IPS DF 4.7 (cell line): ENCODE measurements around the gene NCOA1.
"Not testable (repeated sequence)": the region's sequence is repeated elsewhere in the genome, so short reads cannot be mapped to it uniquely, and the experiment has no call there.

ENCODE experiments used
- DNase-seq: peaks from one replicate; pipeline ENCODE4 v3.0.0-alpha.2; 2013; ENCODE audit warnings: low spot score; ENCODE audit errors: extremely low read depth

NCOA1 gene

DNA sequence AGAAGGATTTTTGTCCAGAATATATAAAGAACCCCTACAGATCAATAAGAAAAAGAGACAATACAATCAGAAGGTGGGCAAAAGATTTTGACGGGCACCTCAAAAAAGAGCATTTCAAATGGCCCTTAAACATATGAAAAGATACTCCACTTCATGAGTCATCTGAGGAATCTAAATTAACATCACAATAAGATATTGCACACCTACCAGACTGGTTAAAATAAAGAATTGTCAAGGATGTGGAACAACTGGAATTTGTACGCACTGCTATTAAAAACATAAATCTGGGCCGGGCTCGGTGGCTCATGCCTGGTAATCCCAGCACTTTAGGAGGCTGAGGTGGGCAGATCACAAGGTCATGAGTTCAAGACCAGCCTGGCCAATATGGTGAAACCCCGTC is 17.0 kb upstream of the NCOA1 start:
- DNase-seq, result no peak

DNA sequence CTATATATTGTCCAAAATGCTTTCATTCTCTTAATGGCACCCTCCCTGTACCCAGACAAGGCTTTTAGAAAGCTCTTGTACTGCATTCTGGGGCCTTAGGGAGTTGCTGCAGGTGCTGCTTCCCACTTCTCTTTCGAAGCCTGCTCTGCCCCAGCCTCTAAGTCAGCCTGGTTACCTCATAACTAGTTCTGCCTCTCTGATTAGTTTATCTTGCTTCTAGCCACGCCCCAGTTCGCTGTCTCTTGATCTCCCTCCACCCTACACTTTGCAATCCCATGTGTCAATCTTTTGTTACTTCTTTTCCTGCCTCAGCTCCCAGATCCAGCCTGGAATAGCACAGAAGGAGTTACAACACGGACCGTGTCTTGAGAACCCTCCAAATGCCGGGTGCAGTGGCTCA is 13.8 kb upstream of the NCOA1 start:
- no peak for DNase-seq

DNA sequence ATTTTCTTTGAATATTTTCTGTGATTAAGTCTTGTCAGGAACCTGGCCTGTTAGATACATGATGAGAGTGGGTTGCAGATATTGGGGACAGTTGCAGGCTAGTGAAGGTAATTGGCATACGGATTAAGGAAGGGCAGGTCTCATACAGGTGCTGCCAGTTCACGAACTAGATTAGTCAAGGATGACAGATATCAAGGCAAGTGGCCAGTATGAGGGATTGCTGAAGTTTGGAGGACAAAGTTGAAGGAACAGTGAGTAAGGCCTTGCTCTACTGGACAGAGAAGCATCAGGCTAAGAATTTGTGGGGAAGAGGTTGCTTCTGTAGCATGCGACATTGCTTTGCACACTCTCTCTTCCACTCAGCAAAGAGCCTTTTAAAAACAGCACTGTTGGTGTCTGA is 12.8 kb upstream of the NCOA1 start:
- no peak for DNase-seq

DNA sequence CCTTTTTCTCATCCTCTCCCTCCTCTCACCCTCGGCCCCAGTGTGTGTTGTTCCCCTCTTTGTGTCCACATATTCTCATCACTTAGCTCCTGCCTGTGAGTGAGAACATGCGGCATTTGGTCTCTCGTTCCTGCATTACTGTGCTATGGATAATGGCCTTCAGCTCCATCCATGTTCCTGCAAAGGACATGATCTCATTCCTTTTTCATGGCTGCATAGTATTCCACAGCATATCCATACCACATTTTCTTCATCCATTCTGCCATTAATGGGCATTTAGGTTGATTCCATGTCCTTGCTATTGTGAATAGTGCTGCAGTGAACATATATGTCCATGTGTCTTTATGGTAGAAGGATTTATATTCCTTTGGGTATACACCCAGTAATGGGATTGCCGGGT is 10.8 kb upstream of the NCOA1 start:
- DNase-seq, result no peak

DNA sequence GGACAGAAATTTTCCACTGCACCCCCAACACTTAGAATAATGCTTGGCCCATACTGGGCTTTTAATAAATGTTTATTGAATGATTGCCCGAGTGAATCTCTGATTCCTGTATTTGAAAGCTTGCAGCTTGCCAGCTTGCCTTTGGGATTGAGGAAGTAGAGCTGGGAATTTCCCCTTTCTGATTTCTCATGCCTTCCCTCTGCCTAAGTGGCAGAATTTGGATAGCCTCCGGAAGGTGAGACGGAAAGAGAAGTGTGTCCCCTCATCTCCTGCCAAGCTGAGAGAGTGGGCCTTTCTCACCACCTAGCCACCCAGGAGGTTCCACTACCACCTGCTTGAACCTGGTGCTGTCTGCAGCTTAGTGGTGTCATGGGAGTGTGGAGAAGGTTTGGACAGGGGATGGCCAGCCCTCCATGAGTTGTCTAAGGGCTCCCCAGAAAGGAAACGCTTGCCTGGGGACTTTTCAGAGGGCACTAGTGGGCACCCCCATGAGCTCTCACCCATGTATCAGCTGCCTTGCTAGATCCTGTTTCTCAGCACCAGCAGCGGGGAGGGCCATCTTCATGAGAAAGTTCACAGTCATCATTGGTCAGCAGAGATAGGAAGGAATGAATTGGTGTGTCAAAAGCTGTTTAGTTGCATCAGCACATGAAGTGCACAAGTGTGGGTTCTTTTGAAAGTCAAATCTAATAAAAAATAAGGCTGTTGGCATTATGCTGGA is 8.6 kb upstream of the NCOA1 start:
- no peak for DNase-seq

DNA sequence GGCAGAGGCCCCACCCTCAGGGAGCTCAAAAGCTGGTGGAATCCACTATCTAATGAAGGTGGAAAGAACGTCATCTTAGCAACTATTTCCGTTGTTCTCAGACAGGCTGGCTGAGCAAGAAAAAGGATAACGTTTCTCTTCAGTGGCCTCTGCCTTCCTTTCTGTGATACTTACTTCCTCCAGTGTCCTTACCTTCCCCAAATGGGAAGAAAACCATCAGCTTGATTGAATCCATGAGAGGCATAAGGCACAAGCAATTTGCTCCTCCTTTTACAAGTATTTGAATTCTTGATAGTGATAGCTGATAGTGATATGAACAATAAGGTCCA is 8.1 kb upstream of the NCOA1 start:
- no peak for DNase-seq

DNA sequence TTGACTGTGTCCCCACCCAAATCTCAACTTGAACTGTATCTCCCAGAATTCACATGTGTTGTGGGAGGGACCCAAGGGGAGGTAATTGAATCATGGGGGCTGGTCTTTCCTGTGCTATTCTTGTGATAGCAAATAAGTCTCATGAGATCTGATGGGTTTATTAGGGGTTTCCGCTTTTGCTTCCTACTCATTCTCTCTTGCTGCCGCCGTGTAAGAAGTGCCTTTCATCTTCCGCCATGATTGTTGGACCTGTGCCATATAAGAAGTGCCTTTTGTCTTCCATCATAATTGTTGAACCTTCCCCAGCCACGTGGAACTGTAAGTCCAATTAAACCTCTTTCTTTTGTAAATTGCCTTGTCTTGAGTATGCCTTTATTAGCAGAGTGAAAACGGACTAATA is 6.4 kb upstream of the NCOA1 start:
- DNase-seq, result not testable (repeated sequence)

DNA sequence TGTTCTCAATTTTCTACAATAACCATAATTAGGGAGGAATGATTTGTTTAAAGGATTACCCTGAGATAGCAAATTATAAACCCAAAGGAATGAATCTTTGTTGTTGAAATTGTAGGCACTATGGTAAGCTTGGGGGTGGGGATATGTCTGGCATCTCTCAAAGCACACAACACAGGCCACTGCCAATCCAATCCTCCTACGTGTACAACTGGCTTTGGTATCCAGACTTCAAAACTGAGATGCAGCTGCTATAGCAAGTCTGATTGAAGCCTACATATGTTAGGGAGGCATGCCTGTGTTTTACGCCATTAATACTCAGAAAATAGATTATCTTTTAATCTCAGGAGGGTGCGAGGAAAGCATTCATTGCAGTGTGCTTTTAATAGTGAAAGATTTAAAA is 5.9 kb upstream of the NCOA1 start:
- no peak for DNase-seq

DNA sequence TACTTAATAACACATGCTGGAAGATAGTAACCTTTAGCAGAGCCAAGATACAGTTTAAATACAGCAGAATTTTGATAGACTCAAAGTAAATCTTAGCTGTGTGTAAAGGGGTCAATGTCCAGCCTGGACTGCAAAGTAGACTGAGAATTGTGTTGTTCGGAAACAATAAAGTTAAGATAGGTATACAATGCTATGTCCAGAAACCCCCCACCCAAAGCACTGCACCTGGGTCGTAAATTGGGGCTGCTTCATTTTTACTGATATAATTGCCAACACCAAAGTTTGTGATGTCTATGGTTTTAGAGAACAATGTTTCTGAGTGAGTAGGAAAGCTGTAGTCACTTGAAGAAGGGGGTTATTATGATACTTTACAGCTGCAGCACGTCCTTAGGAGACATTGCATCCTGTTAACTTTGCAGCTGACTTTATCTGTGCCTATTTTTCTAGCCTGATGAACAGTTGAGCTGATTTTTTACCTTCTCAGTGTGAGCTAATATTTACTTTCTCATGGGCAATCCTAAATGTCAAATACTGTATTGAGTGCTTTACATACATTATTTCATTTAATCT is 4.3 kb upstream of the NCOA1 start:
- DNase-seq, result no peak

DNA sequence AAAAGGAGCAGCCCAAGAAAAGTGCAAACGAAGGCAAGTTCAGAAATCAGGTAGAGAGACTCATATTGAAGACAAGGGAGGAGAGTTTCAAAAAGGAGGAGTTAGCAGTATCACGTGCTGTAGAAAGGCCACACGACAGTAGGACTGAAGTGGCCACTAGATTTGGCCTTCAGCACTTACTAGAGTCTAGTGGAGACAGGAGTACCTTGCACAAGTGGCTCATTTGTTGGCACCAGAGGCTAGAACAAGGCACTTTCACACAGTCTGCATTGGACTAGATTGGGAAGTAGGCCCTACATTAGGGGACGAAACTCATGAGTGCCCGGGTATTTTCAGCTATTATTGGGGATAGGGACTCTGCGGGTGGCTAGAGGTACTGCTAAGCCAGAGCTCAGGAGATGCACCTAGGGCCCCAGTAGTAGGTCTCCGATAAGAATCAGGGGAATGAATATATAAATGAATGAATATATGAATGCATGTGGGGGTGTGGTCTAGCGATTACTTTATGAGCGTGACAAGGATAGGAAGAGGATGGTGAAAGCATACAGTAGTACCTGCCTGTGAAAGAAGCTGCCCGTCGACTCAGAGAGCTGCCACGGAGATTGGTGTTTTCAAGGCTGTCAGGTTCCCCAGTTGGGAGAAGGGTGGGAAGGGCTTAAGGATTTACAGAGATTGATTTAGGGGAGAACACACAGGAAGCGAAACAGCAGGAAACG is 1.4 kb upstream of the NCOA1 start:
- no peak for DNase-seq

DNA sequence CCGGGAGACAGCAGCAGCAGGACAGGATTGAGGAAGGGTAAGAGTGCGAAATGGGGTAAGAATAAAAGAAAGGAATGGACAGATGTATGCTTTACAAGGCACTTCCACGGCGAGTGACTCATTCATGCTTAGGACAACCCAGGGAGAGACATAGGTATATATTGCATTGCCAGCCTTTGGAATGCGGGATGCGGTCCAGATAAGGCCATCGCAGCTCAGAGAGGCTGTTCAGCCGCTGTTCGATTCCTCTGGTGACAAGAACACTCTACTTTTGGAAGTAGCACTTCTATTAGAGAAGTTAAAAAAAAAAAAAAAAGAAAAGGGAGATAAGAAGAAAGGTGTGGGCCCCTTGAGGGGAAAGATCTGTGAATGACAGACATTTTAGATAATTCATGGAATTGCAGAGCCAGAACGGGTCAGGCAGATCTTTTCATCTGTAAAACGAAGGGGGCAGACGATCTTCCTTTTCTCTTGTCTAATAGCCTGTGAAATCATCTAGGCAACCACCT is 819 bp upstream of the NCOA1 start:
- no peak for DNase-seq

DNA sequence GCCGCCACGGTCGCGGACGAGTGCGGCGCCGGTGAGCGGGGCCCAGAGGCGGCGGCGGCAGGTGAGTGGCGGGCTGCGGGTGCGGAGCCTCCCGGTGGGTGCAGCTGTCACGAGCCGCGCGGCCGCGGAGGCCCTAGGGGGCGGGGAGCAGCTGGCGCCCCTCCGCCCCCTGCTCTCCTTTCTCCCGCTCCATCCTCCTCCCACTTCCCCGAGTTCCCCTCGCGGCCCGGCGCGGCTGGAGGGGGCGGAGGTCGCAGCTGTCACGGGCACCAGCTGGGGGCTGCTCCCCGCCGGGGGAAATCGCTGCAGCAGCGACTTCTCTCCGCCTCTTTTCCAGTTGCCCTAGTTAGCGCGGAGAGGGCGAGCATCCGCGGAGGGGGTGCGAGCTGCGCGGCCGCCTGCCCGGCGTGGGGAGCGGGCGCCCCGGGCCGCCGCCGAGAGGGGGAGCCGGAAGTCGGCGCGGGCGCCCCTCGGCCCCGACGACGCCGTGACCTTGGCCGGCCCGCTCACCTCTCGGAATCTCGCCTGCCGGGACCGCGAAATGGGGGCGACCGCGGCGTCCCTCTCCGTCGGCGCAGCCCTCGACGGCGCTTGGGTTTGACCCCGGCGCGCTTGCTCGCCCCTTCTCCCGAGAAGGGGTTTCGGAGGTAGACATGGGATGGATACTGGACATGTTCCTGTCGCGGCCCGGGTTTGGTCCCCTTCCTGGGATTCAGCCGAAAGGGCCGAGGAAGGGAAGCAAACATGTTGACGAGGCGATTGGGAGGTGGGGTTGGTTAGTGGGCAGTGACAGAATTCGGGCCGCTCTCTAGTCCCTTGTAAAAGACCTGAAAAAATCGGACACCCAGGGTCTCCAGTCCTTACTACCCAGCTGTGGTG is 727 bp downstream of the NCOA1 start:
- DNase-seq, result no peak

DNA sequence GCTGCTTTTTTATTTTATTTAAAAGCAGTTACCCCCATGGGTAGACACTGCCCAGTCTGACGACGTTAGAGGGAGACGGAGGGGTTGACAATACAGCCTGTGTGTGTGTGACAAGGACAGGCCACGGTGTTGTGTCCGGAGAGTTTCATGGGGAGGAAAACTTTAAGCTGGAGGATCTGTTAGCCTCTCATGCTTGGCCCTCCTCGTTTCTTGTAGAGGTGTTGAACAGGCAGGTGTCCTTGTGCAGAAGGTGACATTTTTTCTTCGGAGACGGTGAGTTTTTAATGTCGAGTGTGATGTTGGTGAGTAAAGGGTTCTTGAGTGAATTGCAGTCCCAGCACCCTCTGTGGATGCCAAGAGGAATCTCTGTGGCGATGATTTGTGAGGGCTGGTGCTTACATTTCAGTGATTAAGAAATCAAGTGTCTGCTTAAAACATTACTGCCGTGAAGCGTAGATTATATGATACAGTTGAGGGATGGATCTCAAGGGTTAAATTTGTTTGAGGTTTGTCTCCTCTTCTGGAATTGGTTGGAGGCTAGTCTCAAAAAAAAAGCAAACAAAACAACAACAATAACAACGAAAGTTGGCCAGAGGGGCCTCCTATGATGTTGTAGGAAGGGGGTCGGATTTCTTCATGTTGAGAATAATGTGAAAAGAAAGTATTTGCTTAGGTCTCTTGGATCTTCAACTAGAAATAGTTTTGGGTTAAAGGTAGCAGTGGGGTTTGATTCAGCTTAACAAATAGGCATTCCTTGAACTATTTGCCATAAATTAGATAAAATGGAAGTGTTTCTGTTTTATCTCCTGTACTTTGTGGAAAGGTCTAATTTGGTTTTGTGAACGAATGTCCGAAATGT is 1.6 kb downstream of the NCOA1 start:
- DNase-seq, result no peak

DNA sequence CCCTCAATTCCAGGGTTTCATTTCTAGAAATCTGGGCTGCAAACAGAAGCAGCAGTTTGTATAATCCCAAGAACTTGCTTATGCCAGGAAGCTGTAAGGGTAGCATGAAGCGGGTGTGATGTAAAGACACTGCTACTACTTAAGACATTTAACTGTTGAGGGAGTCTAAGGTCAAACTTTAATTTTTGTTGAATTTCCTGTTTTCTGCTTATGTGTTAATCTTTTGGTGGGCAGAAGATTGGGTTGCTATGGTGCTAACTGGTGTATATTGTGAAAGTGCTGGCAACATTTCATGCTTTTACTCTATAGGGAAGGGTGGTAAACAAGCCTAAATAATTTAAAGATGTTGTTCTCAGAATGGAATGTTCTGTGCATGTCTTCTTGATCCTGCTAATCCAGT is 2.7 kb downstream of the NCOA1 start:
- no peak for DNase-seq

DNA sequence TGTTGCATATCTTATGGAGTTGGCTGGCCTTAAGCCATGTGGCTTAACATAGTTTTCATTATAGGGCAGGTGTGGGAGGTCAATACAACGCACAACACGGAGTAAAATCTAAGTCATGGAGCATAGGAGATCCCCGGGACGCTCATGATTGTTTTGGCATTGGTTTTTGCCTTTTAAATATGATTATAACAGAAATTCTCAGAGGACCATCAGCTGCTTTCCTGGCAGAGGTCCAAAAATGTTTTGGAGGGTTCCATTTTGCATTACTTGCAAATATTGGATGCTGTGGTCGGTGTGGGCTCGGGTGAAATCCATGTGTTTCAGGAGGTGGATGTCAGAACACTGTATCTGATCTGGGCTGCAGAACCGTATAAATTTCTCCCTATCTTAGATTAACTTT is 3.4 kb downstream of the NCOA1 start:
- DNase-seq, result no peak

DNA sequence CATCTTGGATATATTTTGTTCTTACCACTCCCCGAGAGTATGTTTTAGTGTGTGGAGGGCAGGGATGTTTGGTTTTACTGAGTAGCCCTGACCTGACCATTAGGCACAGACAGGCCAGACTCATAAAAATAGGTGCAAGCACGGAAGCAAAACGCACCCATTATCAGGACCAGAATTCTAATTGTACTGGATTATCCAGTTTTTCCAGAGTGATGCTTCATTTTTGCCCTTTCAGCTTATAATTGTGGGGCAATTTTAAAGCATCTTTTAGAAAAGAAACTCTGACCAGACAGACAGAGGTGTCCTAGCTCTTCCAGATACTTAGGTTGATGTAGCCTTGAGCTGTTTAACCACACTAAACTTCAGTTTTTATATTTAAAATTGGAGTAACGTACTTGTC is 4.4 kb downstream of the NCOA1 start:
- DNase-seq, result no peak

DNA sequence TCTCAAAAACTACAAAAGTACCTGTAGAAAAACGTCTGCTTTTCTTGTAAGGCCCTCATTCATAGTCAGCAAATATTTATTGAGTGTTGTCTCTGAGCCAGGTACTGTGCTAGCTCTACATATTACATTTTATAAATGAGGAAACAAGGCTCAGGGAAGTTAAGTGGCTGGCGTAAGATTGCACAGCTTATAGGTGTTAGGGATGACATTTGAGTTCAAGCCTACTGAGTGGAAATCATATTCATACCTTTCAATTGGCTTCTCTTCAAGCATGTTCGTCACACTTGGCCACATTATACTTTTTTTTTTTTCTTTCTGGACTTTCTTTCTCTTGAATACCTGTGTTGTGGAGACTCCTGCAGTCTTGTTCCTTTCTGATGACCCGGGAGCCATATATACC is 5.9 kb downstream of the NCOA1 start:
- DNase-seq, result no peak

DNA sequence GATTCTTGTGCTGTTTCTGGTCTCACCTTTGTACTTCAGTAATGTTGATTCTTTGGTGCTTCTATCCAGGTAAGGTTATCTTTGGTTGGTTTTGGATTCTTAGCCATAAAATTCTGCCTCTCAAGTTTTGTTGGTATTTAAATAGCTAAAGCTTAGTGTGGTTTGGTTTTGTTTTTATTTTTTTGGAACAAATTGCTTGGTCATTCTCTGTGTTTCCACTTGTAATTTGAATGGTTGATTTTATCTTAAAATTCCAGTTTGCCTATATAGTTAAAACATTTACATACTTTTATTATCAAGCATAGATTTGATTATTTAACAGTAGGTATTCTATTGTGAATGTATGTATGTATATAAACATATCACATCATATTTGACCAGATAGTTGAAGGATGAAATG is 6.6 kb downstream of the NCOA1 start:
- no peak for DNase-seq

DNA sequence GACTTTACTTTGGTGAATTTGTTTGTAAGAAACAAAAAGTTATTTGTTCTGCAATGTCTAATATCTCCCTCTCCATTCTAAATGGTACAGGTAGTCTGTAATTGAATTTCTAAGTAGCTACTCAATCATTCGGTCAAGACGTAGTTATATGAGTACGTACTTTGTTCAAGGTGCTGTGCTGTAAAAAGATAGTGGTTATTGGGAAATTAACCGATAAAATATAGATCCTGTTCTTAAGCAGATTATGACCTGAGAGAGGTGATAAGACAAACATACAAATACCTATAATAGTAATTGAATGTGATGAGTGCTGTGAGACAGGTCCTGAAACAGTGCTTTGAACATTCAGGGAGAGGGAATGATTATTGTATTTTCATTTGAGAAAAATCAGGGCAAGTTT is 7.1 kb downstream of the NCOA1 start:
- DNase-seq, result no peak

DNA sequence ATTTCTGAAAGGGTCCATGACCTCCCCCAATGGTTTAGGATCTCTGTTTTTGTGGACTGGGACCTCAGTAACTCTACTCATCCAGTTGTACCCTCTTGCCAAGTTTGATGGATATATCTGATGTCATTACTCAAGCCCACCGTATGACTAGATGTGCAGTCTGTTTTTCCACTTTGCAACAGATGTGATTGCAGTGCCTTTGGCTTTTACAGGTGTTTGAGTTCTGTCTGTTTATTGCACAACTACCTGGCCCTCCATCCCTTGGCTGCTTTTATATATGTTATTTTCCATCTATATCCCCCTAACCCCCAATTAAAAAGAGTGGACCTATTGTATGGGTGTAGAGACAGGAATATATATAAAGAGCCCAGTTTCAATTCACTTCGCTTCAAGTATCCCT is 10.8 kb downstream of the NCOA1 start:
- no peak for DNase-seq
